SHP77 (cell line): ENCODE measurements around the gene MAGEA9.
"Not testable (repeated sequence)": the region's sequence is repeated elsewhere in the genome, so short reads cannot be mapped to it uniquely, and the experiment has no call there.

Experiments
- DNase-seq, 2 experiments: peaks; one replicate each; lab custom pipeline; 2025; lab: John Stamatoyannopoulos, UW

The MAGEA9 gene

GRCh38 chrX:149781727-149782126 lies at the start of gene MAGEA9:
Gene MAGEA9, plus strand, starts transcription at chrX:149781930. Its CDS starts 4,281 bp downstream, at chrX:149786211.
- DNase-seq = not testable (repeated sequence)

GRCh38 chrX:149742269-149742668 lies 39.5 kb upstream of the MAGEA9 start:
- not testable (repeated sequence) for DNase-seq

GRCh38 chrX:149746390-149747007 lies 35.2 kb upstream of the MAGEA9 start:
- DNase-seq = not testable (repeated sequence)

GRCh38 chrX:149757206-149758067 lies 24.3 kb upstream of the MAGEA9 start:
- no peak for DNase-seq

- no peak for DNase-seq
Measured at GRCh38 chrX:149758068-149758714, 23.5 kb upstream of the MAGEA9 start.

- DNase-seq = not testable (repeated sequence)
Measured at GRCh38 chrX:149758715-149759078, 23.0 kb upstream of the MAGEA9 start.

- DNase-seq = no peak
Measured at GRCh38 chrX:149759824-149760223, 21.9 kb upstream of the MAGEA9 start.

- no peak for DNase-seq
Measured at GRCh38 chrX:149760965-149761364, 20.8 kb upstream of the MAGEA9 start.

- DNase-seq = not testable (repeated sequence)
Measured at GRCh38 chrX:149761858-149762674, 19.7 kb upstream of the MAGEA9 start.

- DNase-seq = no peak
Measured at GRCh38 chrX:149762696-149763614, 18.8 kb upstream of the MAGEA9 start.

- DNase-seq = not testable (repeated sequence)
Measured at GRCh38 chrX:149770344-149770743, 11.4 kb upstream of the MAGEA9 start.

GRCh38 chrX:149773026-149773425 lies 8.7 kb upstream of the MAGEA9 start:
- DNase-seq = not testable (repeated sequence)

- not testable (repeated sequence) for DNase-seq
Measured at GRCh38 chrX:149773768-149774167, 8.0 kb upstream of the MAGEA9 start, which contains the start of gene HSFX1. Gene HSFX1, plus strand, starts transcription at chrX:149774068. Its CDS starts 614 bp downstream, at chrX:149774682.

- not testable (repeated sequence) for DNase-seq
Measured at GRCh38 chrX:149777999-149778398, 3.7 kb upstream of the MAGEA9 start.

GRCh38 chrX:149795531-149795930 lies 13.8 kb downstream of the MAGEA9 start:
- not testable (repeated sequence) for DNase-seq

- no peak for DNase-seq
Measured at GRCh38 chrX:149799095-149799714, 17.5 kb downstream of the MAGEA9 start.

- DNase-seq = peak; percentile 3 to 4
Measured at GRCh38 chrX:149799938-149800337, 18.2 kb downstream of the MAGEA9 start.

- no peak for DNase-seq
Measured at GRCh38 chrX:149803458-149804062, 21.8 kb downstream of the MAGEA9 start.

GRCh38 chrX:149804102-149804501 lies 22.4 kb downstream of the MAGEA9 start:
- no peak for DNase-seq
